Spleen (tissue), 11 donors: Measurements from ENCODE around the gene ARHGAP6. TPM values are rescaled to one million over a fixed set of nuclear protein-coding genes. Genes with fewer than 3 reads are reported as not detected.

Experiments used
- DNase-seq: peaks from one replicate; pipeline ENCODE4 v3.0.0-alpha.2; 2020
- H3K27ac ChIP-seq, 8 donors: fragments of 200-600 bp; sonication (generic) in 7 of 8; 1 replicate in 4 of 8; 2 replicates in 4 of 8; pipeline versions ENCODE4 v1.5.0 to v1.8.0; 2016 to 2021; ENCODE audit warnings: inconsistent platforms in 4 of 8, mild to moderate bottlenecking in 4 of 8, moderate library complexity in 1 of 8
- H3K27me3 ChIP-seq, 7 donors: fragments of 200-600 bp; sonication (generic) in 6 of 7; replicated peaks in 1 of 7; 1 replicate in 4 of 7; 2 replicates in 3 of 7; pipeline versions ENCODE4 v1.5.0 to v1.8.0; 2016 to 2021; ENCODE audit warnings: inconsistent platforms in 3 of 7, mild to moderate bottlenecking in 1 of 7
- H3K36me3 ChIP-seq, 6 donors: fragments of 200-600 bp; sonication (generic) in 5 of 6; 1 replicate in 4 of 6; 2 replicates in 2 of 6; pipeline versions ENCODE4 v1.5.0 to v1.8.0; 2016 to 2021; ENCODE audit warnings: inconsistent platforms in 2 of 6
- H3K4me1 ChIP-seq, 6 donors: fragments of 200-600 bp; sonication (generic) in 5 of 6; 1 replicate in 3 of 6; 2 replicates in 3 of 6; pipeline versions ENCODE4 v1.5.0 to v1.8.0; 2016 to 2021; ENCODE audit warnings: inconsistent platforms in 3 of 6
- H3K4me3 ChIP-seq, 8 donors: fragments of 200-600 bp; sonication (generic) in 7 of 8; 1 replicate in 4 of 8; 2 replicates in 4 of 8; pipeline versions ENCODE4 v1.5.0 to v1.8.0; 2016 to 2021; ENCODE audit warnings: inconsistent platforms in 4 of 8, mild to moderate bottlenecking in 4 of 8, moderate library complexity in 2 of 8
- H3K9me3 ChIP-seq, 8 donors: fragments of 200-600 bp; sonication (generic) in 7 of 8; 1 replicate in 4 of 8; 2 replicates in 4 of 8; pipeline versions ENCODE4 v1.5.0 to v1.8.0; 2016 to 2021; ENCODE audit warnings: inconsistent platforms in 4 of 8
- POLR2A ChIP-seq, 3 donors: fragments of 450-650 bp; IDR thresholded peaks; one replicate each; pipeline ENCODE4 v1.5.1; 2017; ENCODE audit warnings: antibody characterized with exemption in 3 of 3, mild to moderate bottlenecking in 1 of 3
- POLR2AphosphoS5 ChIP-seq, 3 donors: sonication (generic); formaldehyde crosslinking; IDR thresholded peaks; one replicate each; pipeline ENCODE4 v1.5.1; 2017; ENCODE audit warnings: antibody characterized with exemption in 3 of 3
- WGBS, 5 donors: extraction: QIAGEN DNeasy Blood & Tissue Kit in 3 of 5; methylation state at CpG; one replicate each; pipeline versions ENCODE4 v1.1.5 to v1.1.7; 2013 to 2018; 5-methylcytosine and 5-hydroxymethylcytosine counted together
- intact Hi-C: fragments of 100-400 bp; cut with DNase I; formaldehyde crosslinking; loops from one replicate; pipeline ENCODE4 v1.15.0; 2023; ENCODE audit warnings: low total_unique reads
- polyA plus RNA-seq, 3 donors: library from polyadenylated mRNA; stranded (reverse); fragments of 200-250 nt; gene quantifications; one replicate each; pipeline ENCODE4 v1.2.1, GENCODE V29; 2013
- total RNA-seq, 7 donors: library from RNA; depleted of rRNA in 3 of 7; stranded (reverse); fragments of >200 nt in 3 of 7; fragmentation: NEBNext Ultra II Directional in 4 of 7; extraction: Animal tissue kit (Norgen Biotek cat#: 25700) in 4 of 7; gene quantifications; one replicate each; pipeline versions ENCODE4 v1.1.0 to v1.2.1, GENCODE V29; 2016 to 2021
- TF ChIP-seq, protein P1 (sequence below), 11 experiments: fragments of 200-600 bp in 7 of 11; fragments of 450-650 bp in 4 of 11; sonication (generic) in 4 of 11; IDR thresholded peaks in 8 of 11; conservative IDR thresholded peaks in 3 of 11; 1 replicate in 7 of 11; 2 replicates in 4 of 11; pipeline versions ENCODE4 v1.4.0 to v1.8.0; 2016 to 2021; ENCODE audit warnings: antibody characterized with exemption in 11 of 11, inconsistent platforms in 4 of 11, mild to moderate bottlenecking in 1 of 11
- donor health status: healthy with polysubstance abuse.
- donor health status: DM: no; HTN: no; CAD: no; lungs with moderate emphysema.
- donor health status: DM: no; HTN: no; CAD: no.
- donor health status: Bipolar disorder and iron deficiency.
- donor health status: healthy.
- donor health status: DM: no; HTN: no; CAD: no.
- donor health status: DM: yes; HTN: yes; CAD: no.

The ARHGAP6 gene
- total and polyA plus RNA-seq, 10 donors, result 2.0 to 20.8 (median 12.7) TPM

DNA sequence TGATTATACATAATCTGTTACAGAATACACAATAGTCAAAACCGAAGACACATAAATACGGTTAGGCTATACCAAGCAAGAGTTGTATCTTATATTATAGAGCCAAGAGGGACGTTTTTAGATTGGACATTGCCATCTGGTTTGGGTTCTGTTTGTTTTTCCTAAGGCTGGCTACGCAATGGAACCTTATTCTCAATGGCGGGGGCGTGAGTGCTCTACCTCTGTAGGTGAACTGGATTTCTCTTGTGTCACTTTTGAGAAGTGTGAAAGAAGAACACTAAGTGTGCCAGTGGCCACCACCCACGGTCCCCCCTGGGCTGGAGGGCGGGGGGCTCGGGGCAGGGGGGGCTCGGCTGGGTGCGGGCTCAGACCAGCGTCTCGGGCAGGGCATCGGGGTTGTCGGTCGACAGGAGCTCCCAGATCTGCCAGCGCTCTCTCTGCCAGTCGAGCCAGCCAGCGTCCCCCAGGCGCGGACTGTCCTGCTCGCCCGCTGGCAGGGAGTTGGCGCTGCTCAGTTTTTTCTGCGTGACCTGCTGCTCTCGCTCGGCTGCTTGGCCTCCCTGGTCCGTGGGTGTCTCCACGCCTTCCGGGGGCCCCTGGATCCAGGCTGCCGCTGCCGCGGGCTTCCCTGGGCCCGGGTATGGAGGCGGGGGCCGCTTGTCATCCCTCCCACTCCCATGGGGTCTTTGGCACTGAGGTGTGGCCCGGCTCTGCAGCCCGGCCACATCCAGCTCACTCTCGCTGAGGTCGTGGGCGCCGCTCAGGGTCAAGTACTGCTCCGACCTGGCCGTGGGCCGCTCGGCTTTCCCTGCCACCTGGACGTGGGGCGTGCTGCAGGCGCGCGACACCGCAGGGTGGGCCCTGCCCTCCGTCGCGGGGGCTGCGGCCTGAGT is 527.0 kb downstream of the ARHGAP6 start:
- Histone ChIP-seq H3K4me3 (peak overlapping the region in 1 of 8 donors; percentile 15), H3K4me1 (peaks cover 0 to 7% (median 0%) of the 10 kb centered on the region in 6 donors), H3K36me3 (peaks cover 0 to 5% (median 0%) of the 10 kb centered on the region in 6 donors), H3K9me3 (no peaks in the 10 kb centered on the region), H3K27ac (no peak overlapping the region), H3K27me3 (peaks cover 0 to 15% (median 9%) of the 10 kb centered on the region in 7 donors)
- peak; percentile 76 for DNase-seq
- intact Hi-C loops, result loop anchor here (5.0 kb wide), 1 partner anchor 946 kb away; no protein-coding TSS in a partner anchor
- WGBS, 5 donors, result 65 to 79% (median 72%) methylated on average over 12 to 56 of the region's 56 CpGs
- TF ChIP-seq POLR2A (IDR thresholded peaks at IDR 0.05) (no peak), POLR2AphosphoS5 (IDR thresholded peaks at IDR 0.05) (no peak)
- TF ChIP-seq, protein P1, sequence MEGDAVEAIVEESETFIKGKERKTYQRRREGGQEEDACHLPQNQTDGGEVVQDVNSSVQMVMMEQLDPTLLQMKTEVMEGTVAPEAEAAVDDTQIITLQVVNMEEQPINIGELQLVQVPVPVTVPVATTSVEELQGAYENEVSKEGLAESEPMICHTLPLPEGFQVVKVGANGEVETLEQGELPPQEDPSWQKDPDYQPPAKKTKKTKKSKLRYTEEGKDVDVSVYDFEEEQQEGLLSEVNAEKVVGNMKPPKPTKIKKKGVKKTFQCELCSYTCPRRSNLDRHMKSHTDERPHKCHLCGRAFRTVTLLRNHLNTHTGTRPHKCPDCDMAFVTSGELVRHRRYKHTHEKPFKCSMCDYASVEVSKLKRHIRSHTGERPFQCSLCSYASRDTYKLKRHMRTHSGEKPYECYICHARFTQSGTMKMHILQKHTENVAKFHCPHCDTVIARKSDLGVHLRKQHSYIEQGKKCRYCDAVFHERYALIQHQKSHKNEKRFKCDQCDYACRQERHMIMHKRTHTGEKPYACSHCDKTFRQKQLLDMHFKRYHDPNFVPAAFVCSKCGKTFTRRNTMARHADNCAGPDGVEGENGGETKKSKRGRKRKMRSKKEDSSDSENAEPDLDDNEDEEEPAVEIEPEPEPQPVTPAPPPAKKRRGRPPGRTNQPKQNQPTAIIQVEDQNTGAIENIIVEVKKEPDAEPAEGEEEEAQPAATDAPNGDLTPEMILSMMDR (IDR thresholded peaks at IDR 0.05 in 8 of 11, conservative IDR thresholded peaks at IDR 0.05 in 3 of 11), result no peak

DNA sequence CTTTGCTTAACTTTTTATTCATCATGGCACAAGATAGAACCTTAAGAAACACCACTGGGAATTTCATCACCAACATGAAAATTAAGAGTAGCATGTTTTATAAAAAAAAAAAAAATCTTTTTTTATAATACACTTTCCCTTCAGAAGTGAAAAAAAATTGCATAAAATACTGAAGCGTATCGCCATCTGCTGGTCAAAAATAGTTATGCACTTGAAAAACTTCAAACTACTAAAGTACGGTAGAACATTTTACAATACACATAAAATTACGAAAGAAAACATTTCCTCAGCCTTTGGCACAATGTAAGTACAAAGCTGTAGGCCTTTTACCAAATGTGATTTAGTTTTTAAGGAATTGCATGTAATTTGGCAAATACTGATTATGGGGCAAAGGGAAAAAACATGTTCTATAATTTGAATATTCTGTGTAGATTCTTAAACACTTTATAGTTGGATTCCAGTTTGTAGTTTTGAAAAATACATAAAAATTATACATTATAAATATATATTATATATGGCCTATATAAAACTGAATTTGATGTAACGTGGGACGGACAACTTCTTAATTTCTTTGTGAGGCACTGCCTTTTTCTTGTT is 528.1 kb downstream of the ARHGAP6 start:
- intact Hi-C loops, result loop anchor here (5.0 kb wide), 1 partner anchor 945 kb away; no protein-coding TSS in a partner anchor
- TF ChIP-seq POLR2A (IDR thresholded peaks at IDR 0.05), result no peak
- TF ChIP-seq, protein P1 (IDR thresholded peaks at IDR 0.05 in 8 of 11, conservative IDR thresholded peaks at IDR 0.05 in 3 of 11), result peak; percentile 22 to 75 (median 61)
- no peak for TF ChIP-seq POLR2AphosphoS5 (IDR thresholded peaks at IDR 0.05)

GRCh38 chrX:11135564-11136185 is 530.0 kb downstream of the ARHGAP6 start:
- WGBS, 5 donors, result 46 to 80% (median 63%) methylated on average over 2 of the region's 2 CpGs
- intact Hi-C loops, result loop anchor here (5.0 kb wide), 1 partner anchor 943 kb away; no protein-coding TSS in a partner anchor
- DNase-seq, result no peak
- Histone ChIP-seq H3K27ac (no peak overlapping the region), H3K9me3 (no peaks in the 10 kb centered on the region), H3K4me1 (peaks cover 0 to 7% (median 0%) of the 10 kb centered on the region in 6 donors), H3K4me3 (no peak overlapping the region), H3K36me3 (peaks cover 0 to 5% (median 0%) of the 10 kb centered on the region in 6 donors), H3K27me3 (peaks cover 0 to 13% (median 9%) of the 10 kb centered on the region in 7 donors)
- no peak for TF ChIP-seq POLR2AphosphoS5 (IDR thresholded peaks at IDR 0.05)

More for the DNA sequence above, 528.1 kb downstream of the ARHGAP6 start:
- WGBS, 5 donors, result 29 to 39% (median 35%) methylated on average over 6 of the region's 6 CpGs
- Histone ChIP-seq H3K36me3 (peaks cover 0 to 5% (median 0%) of the 10 kb centered on the region in 6 donors), H3K4me3 (no peak overlapping the region), H3K27ac (no peak overlapping the region), H3K27me3 (peaks cover 0 to 13% (median 9%) of the 10 kb centered on the region in 7 donors), H3K9me3 (no peaks in the 10 kb centered on the region), H3K4me1 (peaks cover 0 to 7% (median 0%) of the 10 kb centered on the region in 6 donors)
- DNase-seq, result no peak

DNA sequence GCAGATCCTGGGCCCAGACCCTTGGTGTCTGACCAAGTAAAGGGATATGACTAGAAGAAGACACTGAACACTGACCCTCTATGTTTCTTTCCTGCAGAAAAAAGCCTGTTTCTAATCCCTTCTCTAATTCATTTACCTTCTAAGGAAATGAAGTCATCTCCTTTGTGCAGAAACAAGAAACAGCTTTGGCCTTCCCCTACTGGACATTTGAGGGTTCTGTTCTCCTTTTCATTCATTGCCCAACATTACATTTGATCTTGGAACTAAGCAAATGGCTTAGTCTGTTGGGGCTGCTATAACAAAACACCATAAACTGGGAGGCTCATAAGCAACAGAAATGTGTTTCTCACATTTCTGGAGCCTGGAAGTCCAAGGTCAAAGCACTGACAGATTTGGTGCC is 534.6 kb downstream of the ARHGAP6 start:
- H3K9me3 ChIP-seq, result peaks cover 0 to 4% (median 0%) of the 10 kb centered on the region in 8 donors
- intact Hi-C loops, result no loop called here
- no peak overlapping the region for H3K4me3 ChIP-seq
- no peak for DNase-seq
- H3K4me1 ChIP-seq, result no peaks in the 10 kb centered on the region
- no peak overlapping the region for H3K27ac ChIP-seq
- no peaks in the 10 kb centered on the region for H3K27me3 ChIP-seq
- no peaks in the 10 kb centered on the region for H3K36me3 ChIP-seq
- TF ChIP-seq POLR2A (IDR thresholded peaks at IDR 0.05), result no peak
- TF ChIP-seq, protein P1 (IDR thresholded peaks at IDR 0.05 in 8 of 11, conservative IDR thresholded peaks at IDR 0.05 in 3 of 11), result no peak
- no peak for TF ChIP-seq POLR2AphosphoS5 (IDR thresholded peaks at IDR 0.05)
